ENCODE data around the gene SLC12A8.

SLC12A8 gene

GRCh38 chr3:125238759-125239158 is 26.2 kb upstream of the SLC12A8 start:
- Histone ChIP-seq H3K36me3 (no peaks in the 10 kb centered on the region; the same call in 1 of the 2 replicates), H3K4me1 (no peaks in the 10 kb centered on the region), H3K4me3 (ENCODE audit: low read depth, low read length) (no peak overlapping the region), H3K9me3 (no peaks in the 10 kb centered on the region), H3K27me3 (no peaks in the 10 kb centered on the region)
- TF ChIP-seq CTCF (IDR thresholded peaks at IDR 0.05; ENCODE audit: low read depth, low read length) = no peak
- DNase-seq = no peak

- TF ChIP-seq CTCF (IDR thresholded peaks at IDR 0.05; ENCODE audit: low read depth, low read length) = no peak
- H3K4me3 ChIP-seq (ENCODE audit: low read depth, low read length) = no peak overlapping the region
- H3K27me3 ChIP-seq = no peaks in the 10 kb centered on the region
- no peaks in the 10 kb centered on the region for H3K4me1 ChIP-seq
- peaks cover 14% of the 10 kb centered on the region for H3K36me3 ChIP-seq
- H3K9me3 ChIP-seq = no peaks in the 10 kb centered on the region
- no peak for DNase-seq
Observed at GRCh38 chr3:125236331-125236903, 23.9 kb upstream of the SLC12A8 start.

GRCh38 chr3:125234831-125235230 is 22.3 kb upstream of the SLC12A8 start:
- Histone ChIP-seq H3K36me3 (peaks cover 14% of the 10 kb centered on the region), H3K9me3 (no peaks in the 10 kb centered on the region), H3K4me3 (ENCODE audit: low read depth, low read length) (no peak overlapping the region), H3K27me3 (no peaks in the 10 kb centered on the region), H3K4me1 (no peaks in the 10 kb centered on the region)
- no peak for DNase-seq
- TF ChIP-seq CTCF (IDR thresholded peaks at IDR 0.05; ENCODE audit: low read depth, low read length) = no peak

GRCh38 chr3:125232401-125232800 is 19.9 kb upstream of the SLC12A8 start:
- Histone ChIP-seq H3K4me1 (no peaks in the 10 kb centered on the region), H3K4me3 (ENCODE audit: low read depth, low read length) (no peak overlapping the region), H3K36me3 (peaks cover 14% of the 10 kb centered on the region), H3K9me3 (no peaks in the 10 kb centered on the region), H3K27me3 (no peaks in the 10 kb centered on the region)
- DNase-seq = no peak
- no peak for TF ChIP-seq CTCF (IDR thresholded peaks at IDR 0.05; ENCODE audit: low read depth, low read length)

- Histone ChIP-seq H3K4me1 (no peaks in the 10 kb centered on the region), H3K9me3 (no peaks in the 10 kb centered on the region), H3K4me3 (ENCODE audit: low read depth, low read length) (no peak overlapping the region), H3K27me3 (no peaks in the 10 kb centered on the region), H3K36me3 (peaks cover 14% of the 10 kb centered on the region)
- no peak for DNase-seq
- no peak for TF ChIP-seq CTCF (IDR thresholded peaks at IDR 0.05; ENCODE audit: low read depth, low read length)
Observed at GRCh38 chr3:125231895-125232294, 19.3 kb upstream of the SLC12A8 start.

DNA sequence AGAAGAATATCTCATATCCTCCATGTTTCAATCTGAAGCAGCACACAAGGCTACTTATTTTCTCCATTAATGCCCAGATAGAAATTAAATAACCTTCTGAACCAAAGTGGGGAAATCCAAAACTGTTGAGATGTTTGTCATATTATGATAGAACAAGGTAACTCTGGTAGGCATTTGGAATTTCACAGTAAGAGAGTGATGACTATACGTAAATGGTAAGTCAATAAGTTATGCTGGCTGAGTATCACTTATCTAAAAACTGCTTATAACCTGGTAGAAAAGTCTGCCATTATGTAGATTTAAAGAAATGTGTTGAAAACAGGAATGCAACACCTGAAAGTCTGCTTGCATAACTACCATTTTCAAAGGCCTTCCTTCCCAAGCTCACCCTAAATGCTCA is 17.2 kb upstream of the SLC12A8 start:
- TF ChIP-seq CTCF (IDR thresholded peaks at IDR 0.05; ENCODE audit: low read depth, low read length) = no peak
- no peak for DNase-seq

More for the DNA sequence above, 17.2 kb upstream of the SLC12A8 start:
- H3K27me3 ChIP-seq = no peaks in the 10 kb centered on the region
- H3K9me3 ChIP-seq = no peaks in the 10 kb centered on the region
- peaks cover 14% of the 10 kb centered on the region for H3K36me3 ChIP-seq
- no peak overlapping the region for H3K4me3 ChIP-seq (ENCODE audit: low read depth, low read length)
- H3K4me1 ChIP-seq = no peaks in the 10 kb centered on the region
